AG04450 (cell line): ENCODE measurements around the gene COL8A2. TPM values are rescaled to one million over a fixed set of nuclear protein-coding genes. Genes with fewer than 3 reads are reported as not detected.
A peak's percentile ranks its signal among the peaks of the same experiment; 100 is the strongest.

Experiments used
- CTCF ChIA-PET: fragments of 300-600, 350-600 bp; formaldehyde crosslinking; extraction: SDS; loops from one replicate; lab custom pipeline; 2022; ENCODE audit warnings: antibody characterized with exemption, inconsistent platforms; lab: Charles Lee
- POLR2A ChIA-PET: fragments of 350-600 bp; formaldehyde crosslinking; extraction: SDS; loops from one replicate; lab custom pipeline; 2021; ENCODE audit warnings: antibody characterized with exemption, inconsistent platforms; lab: Yijun Ruan, JAX
- DNase-seq: peaks from one replicate; pipeline ENCODE4 v3.0.0-alpha.2; 2011; ENCODE audit warnings: low read depth, low spot score
- H3K27ac ChIP-seq: one replicate; pipeline ENCODE4 v1.5.1; 2012; ENCODE audit warnings: low read depth, low read length, control low read depth
- H3K27me3 ChIP-seq: one replicate; pipeline ENCODE4 v1.6.0; 2012; ENCODE audit warnings: low read length; ENCODE audit not compliant: control insufficient read depth, insufficient read depth
- H3K4me3 ChIP-seq: 2 replicates; pipeline ENCODE4 v1.5.1; 2011; ENCODE audit warnings: mild to moderate bottlenecking, low read depth, low read length, control low read depth
- H3K9me3 ChIP-seq: 2 replicates; pipeline ENCODE4 v1.5.1; 2012; ENCODE audit warnings: low read length; ENCODE audit not compliant: control insufficient read depth, insufficient read depth
- CTCF ChIP-seq: IDR thresholded peaks from 2 replicates; pipeline ENCODE4 v1.5.1; 2011; ENCODE audit warnings: low read depth, low read length, control low read depth, inconsistent platforms
- polyA plus RNA-seq: library from polyadenylated mRNA; depleted of rRNA; stranded (reverse); fragments of >200 nt; gene quantifications from 2 replicates; pipeline ENCODE4 v1.2.3, GENCODE V29; 2011

COL8A2 gene
- polyA plus RNA-seq, 1 experiment = 1.5 TPM

- DNase-seq = no peak
- CTCF ChIA-PET = interaction anchor here (1.0 to 6.2 kb wide), 4 partner anchors 38 to 148 kb away, joined by 3 to 145 read pairs (median 8); no protein-coding TSS in a partner anchor
- TF ChIP-seq CTCF = no peak
- no peaks in the 10 kb centered on the region for H3K9me3 ChIP-seq
- POLR2A ChIA-PET = no interaction called here
- no peaks in the 10 kb centered on the region for H3K27me3 ChIP-seq
- H3K27ac ChIP-seq = no peak overlapping the region
- H3K4me3 ChIP-seq = no peak overlapping the region
Measured at GRCh38 chr1:36137776-36138175, 12.8 kb upstream of the COL8A2 start.

- CTCF ChIA-PET = interaction anchor here (1.0 to 6.2 kb wide), 3 partner anchors 38 to 148 kb away, joined by 3 to 145 read pairs (median 13); no protein-coding TSS in a partner anchor
- peak overlapping the region; percentile 77 for H3K27ac ChIP-seq
- DNase-seq = no peak
- no peaks in the 10 kb centered on the region for H3K27me3 ChIP-seq
- no peak overlapping the region for H3K4me3 ChIP-seq
- POLR2A ChIA-PET = interaction anchor here (1.3 kb wide), 1 partner anchor 12 kb away, joined by 8 read pairs; the partner anchor contains the start of gene TRAPPC3
- no peaks in the 10 kb centered on the region for H3K9me3 ChIP-seq
- no peak for TF ChIP-seq CTCF
Measured at GRCh38 chr1:36137226-36137625, 12.2 kb upstream of the COL8A2 start.

- H3K27me3 ChIP-seq = no peaks in the 10 kb centered on the region
- no peaks in the 10 kb centered on the region for H3K9me3 ChIP-seq
- CTCF ChIA-PET = interaction anchor here (1.0 to 6.2 kb wide), 4 partner anchors 13 to 149 kb away, joined by 3 to 145 read pairs (median 9); partner anchors contain the start of gene TRAPPC3
- DNase-seq = peak; percentile 63
- POLR2A ChIA-PET = interaction anchor here (1.3 kb wide), 1 partner anchor 13 kb away, joined by 8 read pairs; the partner anchor contains the start of gene TRAPPC3
- peak overlapping the region; percentile 77 for H3K27ac ChIP-seq
- no peak for TF ChIP-seq CTCF
- no peak overlapping the region for H3K4me3 ChIP-seq
Measured at GRCh38 chr1:36136535-36136934, 11.5 kb upstream of the COL8A2 start.

- peak overlapping the region; percentile 77 for H3K27ac ChIP-seq
Measured at GRCh38 chr1:36135796-36136195, 10.8 kb upstream of the COL8A2 start.

More at GRCh38 chr1:36135796-36136195, 10.8 kb upstream of the COL8A2 start:
- Histone ChIP-seq H3K4me3 (no peak overlapping the region), H3K9me3 (no peaks in the 10 kb centered on the region), H3K27me3 (no peaks in the 10 kb centered on the region)
- TF ChIP-seq CTCF = no peak
- no peak for DNase-seq
- CTCF ChIA-PET = interaction anchor here (0.9 to 6.2 kb wide), 14 partner anchors 9 to 165 kb away, joined by 3 to 145 read pairs (median 6); partner anchors contain the start of gene TRAPPC3
- POLR2A ChIA-PET = interaction anchor here (1.3 kb wide), 1 partner anchor 14 kb away, joined by 8 read pairs; the partner anchor contains the start of gene TRAPPC3
